ENCODE results near the gene PALLD.

PALLD gene

DNA sequence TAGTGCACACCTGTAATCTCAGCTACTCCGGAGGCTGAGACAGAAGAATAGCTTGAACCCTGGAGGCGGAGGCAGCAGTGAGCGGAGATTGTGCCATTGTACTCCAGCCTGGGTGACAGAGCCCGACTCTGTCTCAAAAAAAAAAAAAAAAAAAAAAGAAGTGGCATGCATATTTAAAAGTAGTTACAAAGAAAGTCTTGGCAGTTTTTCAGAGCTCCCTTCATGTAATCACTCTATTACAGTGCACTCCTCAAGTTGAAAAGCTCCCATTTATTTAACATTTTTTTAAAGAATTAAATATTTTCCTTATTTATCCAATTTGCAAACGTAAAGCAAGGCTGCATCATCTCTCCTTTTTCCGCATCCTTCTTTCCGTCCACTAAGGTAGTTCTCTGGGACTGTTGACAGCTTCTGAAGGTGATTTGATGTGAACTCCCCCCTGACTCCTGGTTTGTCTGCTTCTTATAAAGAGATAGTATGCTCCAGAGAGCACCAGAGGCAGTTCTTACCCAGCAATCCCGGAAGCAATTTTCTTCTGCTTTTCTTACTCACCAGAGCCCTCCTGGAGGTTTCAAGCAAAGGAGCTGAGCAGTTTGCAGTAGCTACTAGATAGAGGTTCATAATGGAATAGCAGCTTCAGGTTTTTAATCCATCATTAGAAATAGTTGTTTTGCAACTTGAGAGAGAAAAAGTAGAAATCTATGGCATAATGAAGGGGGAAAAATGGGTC lies 151.0 kb downstream of the PALLD start:
- no peak for DNase-seq (ENCODE audit: low spot score)

DNA sequence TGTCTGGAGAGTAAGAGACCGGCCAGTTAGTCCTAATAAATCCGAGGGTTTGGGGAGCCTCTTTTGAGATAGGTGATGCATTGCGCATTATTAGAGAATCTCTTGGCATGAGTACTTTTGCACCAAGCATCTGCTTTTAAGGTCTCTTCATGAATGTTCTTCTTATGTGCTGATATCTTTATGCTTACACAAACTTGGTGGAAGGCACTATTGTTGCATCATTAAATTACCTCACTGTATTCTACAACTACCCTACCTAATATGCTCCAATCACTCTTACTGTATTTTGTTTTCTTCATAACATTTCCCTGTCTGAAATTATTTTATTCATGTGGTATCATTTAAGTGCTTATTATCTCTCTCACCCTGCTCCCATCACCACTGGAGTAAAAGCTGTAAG lies 151.6 kb downstream of the PALLD start:
- DNase-seq (ENCODE audit: low spot score), result no peak

DNA sequence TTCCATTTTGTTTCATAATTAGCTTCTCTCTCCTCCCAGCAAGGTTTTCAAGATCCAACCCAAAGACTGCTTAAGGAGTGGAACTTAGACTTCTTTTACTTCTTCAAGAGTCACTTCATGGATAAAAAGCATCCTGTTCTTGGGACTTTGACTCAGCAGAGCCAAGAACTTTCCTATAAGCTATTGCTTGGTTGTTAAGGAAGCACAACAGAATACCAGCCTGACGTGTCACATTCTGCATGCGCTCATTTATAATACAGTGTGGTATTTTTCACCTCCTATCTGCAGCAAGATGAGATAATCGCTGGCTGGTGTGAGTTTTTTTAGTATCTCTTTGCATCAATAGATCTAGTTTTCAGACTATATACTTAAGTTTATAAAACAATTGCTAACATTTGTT lies 152.1 kb downstream of the PALLD start:
- no peak for DNase-seq (ENCODE audit: low spot score)

DNA sequence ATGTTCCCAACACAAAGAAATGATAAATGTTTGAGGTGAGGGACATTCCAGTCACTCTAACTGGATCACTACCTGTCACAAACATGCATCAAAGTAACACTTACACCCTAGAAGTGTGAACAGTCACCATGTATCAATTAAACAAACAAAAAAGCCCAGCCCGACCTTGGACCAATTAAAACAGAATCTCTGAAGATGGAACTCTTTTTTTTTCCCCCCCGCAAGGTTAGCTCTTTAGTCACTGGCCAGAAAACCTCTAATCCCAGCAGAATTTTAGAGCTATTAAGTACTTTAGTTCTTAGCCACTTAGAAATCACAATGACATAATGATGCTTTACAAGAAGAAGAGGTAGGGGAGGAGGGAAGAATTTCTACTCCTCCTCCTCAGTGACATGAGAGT lies 154.5 kb downstream of the PALLD start:
- DNase-seq (ENCODE audit: low spot score), result no peak

DNA sequence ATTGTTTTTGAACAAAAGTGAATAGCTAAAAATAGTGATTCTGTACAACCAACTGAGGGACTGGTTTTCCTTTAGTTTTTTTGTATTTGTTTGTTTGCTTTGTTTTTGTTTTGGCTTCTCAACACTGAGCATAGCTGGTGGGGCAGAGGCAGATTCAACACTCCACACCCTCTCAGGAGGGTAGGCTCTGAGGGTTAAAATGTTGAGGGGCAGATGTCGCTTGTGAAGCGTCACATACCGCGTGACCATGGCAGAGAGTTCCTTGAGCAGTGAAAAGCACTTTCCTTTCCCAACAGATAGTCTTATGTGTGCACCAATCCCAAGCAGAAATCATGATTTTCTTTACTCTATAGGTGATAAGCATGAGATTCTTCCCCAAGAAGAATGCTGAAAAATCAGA lies 155.0 kb downstream of the PALLD start:
- DNase-seq (ENCODE audit: low spot score), result no peak

DNA sequence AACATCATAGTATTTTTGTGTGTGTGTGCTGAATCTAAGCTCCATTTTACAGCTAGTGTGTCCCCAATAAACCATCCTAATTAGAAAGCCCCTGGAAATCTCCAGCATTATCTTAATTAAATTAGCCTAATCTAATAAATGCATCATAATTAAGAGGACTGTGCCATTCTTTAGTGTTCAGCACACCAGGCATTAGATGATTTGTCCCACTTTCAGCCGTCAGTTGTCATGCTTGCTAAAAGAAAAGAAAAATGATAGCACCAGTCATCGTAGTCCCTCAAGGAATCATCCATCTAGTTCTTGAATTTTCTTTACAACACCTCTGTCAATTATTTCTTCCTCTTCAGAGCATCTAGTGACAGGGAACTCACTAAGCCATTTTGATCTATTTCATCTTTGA lies 155.9 kb downstream of the PALLD start:
- DNase-seq (ENCODE audit: low spot score), result no peak

DNA sequence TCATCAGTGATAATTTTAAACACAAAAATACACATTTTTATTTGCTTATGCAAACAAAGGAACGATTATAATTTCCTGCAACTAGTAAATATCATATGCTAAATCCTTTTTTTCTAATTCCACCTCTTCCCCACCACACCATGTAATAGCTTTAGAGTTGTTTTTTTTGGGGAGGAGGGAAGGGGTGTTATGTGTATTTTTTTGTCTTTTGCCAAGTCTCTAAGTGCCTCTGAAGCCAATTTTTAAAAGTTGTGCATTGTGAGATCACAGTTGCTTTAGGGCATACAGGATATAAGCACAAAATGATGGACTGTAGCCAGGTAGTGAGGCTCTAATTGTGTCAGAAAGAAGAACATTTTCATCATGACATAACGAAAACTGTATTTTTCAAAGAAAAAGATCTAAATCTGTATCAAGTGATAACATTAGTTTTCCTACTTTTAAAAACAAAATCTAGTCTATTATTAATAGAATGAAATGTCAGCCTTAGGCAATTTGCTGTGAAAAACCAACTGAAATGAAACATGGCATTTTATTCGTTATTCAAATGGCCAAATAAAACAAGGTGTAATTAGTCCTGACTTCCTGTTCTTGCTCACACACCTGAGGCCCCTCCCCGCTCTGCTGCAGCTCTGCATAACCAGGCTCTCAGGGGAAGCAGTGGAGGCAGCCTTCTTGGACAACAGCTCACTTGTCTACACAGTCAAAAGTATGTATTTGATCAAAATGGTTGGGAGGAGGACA lies 157.4 kb downstream of the PALLD start:
- DNase-seq (ENCODE audit: low spot score), result no peak

DNA sequence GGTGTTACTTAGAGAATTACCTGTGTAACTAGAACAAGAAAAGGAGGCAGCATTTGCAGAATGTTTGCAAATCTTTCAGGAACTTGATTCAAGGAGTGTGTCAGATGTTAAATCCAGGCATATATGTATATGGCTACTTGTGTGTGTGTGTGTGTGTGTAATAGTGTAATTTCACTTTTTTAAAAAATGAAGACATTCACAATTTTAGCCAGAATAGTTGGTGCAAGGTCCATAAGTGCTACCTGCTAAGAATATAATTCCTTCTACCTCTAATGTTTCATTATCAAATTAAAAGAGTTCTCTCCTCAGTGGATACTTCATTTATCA lies 158.0 kb downstream of the PALLD start:
- DNase-seq (ENCODE audit: low spot score), result no peak

DNA sequence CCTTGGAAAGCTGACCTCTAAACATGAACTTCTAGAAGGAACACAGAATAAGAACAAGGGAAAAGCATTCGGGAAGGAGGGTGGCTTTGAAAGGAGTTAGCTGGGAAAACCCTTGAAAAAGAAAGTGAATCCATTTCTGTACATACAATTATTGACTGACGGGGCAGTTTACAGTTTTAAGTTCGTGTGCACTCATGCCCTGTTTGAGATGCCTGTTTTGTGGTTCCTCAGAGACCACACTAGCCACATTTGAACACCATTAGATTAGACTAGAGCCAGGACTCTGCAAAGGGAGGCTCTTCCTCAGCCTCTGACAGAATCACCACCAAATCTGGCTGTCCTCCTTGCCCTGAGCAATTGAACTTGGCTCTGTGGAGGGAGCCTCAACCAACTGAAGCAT lies 158.3 kb downstream of the PALLD start:
- DNase-seq (ENCODE audit: low spot score), result no peak

DNA sequence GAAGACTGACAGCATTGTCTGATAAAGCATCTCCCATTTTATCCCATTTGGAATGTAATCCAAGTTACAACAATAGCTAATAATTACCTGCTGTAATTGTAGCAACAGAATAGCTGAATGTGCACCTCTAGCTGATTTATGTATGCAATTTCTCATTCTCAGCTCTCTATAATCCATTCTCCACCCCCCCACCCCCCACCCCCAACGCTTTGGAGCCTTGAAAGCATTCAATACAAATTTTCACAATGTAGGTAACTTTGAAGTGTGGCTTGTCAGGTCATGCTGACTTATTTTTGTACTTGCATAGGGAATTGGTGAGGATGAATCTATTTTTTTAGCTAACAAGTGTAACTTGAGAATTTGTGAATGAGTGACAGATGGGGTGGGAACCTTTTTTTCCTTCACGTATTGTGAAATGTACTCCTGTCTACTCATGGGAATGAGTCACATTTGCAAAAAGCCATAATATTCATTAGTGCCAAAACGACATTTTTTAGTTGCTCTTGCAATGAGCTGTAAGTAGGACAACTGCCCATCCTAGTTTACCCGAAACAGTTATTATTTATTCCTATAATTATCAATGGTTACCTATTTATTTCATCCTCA lies 159.3 kb downstream of the PALLD start:
- DNase-seq (ENCODE audit: low spot score), result no peak

DNA sequence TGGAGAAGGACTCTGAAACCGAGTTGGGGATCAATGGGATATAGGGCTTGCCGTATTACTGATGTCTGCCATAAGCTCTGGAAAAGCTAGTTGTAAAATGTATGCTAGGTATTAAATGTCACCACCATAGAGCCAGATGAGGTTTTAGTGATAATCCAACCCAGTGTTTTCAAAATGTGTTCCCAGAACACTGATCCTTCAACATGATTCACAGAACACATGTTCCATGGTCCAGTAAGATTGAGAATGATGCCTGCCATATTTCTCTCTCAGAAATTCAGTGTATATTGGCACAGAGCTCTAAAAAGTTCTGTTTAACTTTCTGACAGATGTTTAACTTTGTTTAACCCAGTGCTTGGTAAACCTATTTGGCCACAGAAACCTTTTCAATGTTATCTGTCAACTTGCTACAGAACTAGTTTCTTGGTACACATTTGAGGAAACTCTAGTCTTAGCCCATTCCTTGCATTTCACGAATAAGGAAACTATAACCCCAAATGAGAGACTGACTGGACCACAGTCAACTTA lies 160.2 kb downstream of the PALLD start:
- DNase-seq (ENCODE audit: low spot score), result no peak

DNA sequence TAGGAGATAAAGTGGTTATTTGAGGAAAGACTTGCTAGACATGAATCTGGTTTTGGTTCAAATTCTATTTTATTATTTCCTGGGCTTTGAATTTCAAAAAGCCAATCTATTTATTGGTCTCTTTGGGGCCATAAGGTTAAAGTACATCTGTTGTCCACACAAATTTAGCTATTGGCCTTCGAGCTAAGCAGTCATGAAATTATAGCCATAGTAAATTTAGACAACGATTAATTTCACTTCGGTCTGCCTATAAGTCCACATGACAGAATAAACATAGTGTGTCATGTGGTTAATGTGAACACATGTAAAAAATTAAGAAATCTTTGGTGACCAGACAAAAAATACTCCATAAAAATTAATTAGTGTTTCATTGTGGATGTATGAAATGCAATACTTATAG lies 161.9 kb downstream of the PALLD start:
- DNase-seq (ENCODE audit: low spot score), result no peak

DNA sequence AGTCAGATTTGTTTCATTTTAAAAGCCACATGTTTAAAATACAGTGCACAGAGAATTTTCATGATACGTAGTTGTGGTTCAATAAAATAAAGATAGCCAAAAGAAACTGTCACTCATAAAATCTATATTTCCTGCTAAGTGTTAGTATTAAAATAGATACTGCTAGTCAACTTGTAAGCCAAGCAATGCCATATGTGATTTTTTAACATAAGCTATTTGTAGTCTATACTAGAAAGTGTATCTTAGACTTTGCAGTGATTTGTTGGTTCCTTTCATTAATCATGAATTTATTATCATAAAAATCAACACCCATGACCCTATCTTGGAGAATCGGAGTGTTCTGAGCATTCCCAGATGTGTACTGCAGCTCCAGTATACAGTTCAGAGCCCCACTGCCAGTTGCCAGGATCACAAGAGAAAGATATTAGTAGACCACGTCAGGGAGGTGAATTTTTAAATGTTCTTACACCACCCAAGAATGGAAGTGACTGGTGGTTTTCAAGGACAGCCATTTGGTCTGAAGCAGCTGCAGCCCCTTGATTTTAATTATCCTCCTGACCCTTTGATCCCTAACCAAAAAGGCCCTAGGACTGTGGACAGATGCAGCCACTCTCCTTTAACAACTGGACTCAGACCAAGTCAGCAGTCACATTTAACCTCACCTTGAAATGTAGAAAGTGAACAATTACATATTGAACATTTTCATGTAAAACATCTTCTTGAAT lies 163.1 kb downstream of the PALLD start:
- no peak for DNase-seq (ENCODE audit: low spot score)

DNA sequence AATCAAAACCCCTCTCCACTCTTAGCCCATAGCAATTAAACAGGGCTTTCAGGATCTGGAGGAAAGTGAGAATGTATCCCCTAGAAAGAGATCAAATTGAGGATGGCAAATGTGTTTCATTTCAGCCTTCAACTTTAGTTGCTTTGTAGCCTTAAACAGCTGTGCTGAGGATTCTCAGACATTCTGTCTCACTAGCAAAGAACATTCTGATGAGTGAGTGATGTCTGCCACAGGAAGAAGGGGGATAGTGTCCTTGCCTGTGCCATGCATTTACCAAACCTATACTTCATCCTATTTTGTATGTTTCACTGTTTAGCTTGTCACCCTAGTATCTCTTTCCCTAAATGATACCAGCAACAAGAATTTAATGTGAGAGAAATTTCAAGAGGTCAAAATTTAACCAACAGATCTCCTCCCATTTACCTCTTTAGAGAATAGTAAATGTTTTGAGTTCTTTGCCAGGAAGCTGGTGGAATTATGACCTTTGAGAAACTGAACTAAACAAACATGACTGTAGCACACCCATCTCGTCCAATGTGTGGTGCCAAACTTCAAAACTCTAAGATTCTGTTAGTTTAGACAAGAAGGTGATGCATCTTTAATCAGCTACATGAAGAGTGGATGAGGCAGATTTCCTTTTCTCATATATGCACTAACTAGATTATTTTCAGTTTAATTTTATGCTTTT lies 165.6 kb downstream of the PALLD start:
- no peak for DNase-seq (ENCODE audit: low spot score)

DNA sequence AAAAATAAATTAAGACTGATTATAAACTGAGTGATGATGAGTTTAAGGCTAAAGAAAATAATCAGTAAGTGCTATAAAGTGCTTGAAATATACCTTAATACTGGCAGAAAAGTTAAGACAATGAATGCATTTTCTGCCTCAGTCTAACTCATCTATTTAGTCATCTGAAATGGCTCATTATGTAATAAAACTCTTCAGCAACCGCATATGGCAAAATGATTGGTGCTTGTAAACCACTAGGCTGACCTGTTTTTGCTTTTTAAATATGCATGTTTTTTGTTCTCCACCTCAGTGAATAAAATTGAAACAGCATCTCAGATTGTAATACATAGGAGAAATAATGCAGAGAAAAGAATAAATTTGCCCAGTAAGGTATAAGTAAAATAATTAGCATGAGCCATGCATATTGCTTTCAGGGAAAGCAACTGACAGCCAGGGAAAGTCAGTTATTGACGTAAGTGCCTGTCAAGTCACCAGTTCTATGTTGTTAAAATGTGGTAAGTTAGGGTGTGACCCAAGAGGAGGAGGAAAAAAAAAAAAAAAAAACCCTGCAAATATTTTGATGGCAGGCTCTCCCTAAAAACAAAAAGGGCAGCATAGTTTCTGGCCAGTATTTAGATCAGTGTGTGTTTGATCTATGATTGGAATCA lies 167.5 kb downstream of the PALLD start:
- no peak for DNase-seq (ENCODE audit: low spot score)

DNA sequence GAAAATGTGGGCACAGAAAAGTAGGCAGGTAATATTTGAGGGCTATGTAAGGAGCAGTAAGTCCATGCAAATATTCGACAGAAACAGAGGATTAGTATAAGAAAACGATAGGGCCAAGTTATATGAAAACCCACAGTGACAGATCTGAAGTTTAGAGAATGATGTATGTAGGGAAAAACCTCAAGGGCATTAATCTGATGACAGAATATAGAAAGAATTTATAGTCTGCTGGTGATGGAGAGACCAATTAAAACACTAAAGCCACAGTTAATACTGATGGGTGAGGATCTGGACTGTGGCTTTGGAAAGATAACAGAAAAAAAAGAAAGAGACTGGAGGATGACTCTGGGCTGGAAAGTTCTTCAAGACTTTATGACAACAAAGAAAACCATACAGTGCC lies 169.7 kb downstream of the PALLD start:
- DNase-seq (ENCODE audit: low spot score), result no peak

DNA sequence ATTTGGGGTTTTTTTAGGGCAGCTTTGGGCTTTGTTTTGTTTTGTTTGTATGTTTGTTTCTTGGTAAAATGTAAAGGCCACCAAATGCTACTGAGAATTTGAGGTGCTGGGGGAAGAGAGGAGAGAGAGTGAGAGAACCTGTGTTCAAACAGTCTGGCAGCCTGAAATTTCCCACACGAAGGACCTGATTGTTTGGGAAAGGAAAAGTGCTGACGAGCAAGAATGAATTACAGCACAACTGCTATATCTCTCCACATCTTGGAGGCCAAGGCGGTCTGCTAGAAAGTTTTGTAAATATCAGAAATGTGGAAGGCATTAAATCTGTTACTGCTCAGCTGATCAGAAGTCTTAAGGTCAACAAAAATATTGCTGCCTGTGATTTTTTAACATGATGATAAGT lies 170.5 kb downstream of the PALLD start:
- DNase-seq (ENCODE audit: low spot score), result no peak

DNA sequence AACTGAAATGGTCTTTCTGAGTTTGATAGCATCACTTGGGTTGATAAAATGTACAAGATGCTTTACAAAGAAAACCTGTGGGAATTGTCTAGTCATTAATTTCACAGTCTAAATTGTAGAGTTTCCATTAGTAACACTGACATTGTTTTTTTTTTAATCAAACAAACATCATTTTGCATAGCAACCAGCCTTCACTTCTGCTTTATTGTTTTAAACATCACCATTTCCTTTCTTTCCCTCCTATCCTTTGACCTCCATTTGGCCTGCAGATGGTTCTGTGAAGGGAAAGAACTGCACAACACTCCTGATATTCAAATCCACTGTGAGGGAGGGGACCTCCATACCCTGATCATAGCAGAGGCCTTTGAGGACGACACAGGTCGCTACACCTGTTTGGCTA lies 171.1 kb downstream of the PALLD start:
- DNase-seq (ENCODE audit: low spot score), result no peak

DNA sequence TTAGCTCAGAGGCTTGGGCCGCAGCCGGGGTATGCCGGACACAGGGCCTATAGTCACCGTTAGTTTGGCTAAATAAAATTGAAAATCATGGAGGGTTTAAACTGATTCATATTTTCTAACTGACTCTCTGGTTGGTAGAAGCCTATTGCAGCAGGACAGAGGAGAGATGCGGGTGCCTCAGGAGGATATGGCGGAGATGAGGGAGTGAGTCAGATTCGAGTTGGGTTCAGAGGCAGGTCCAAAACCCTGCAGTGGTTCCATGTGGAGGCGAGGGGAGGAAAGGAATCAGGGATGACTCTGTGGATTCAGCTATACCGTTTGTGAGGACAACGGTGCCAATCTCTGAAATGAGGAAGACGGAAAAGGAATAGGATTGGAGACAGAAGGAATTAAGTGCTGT lies 176.6 kb downstream of the PALLD start:
- DNase-seq (ENCODE audit: low spot score), result no peak

DNA sequence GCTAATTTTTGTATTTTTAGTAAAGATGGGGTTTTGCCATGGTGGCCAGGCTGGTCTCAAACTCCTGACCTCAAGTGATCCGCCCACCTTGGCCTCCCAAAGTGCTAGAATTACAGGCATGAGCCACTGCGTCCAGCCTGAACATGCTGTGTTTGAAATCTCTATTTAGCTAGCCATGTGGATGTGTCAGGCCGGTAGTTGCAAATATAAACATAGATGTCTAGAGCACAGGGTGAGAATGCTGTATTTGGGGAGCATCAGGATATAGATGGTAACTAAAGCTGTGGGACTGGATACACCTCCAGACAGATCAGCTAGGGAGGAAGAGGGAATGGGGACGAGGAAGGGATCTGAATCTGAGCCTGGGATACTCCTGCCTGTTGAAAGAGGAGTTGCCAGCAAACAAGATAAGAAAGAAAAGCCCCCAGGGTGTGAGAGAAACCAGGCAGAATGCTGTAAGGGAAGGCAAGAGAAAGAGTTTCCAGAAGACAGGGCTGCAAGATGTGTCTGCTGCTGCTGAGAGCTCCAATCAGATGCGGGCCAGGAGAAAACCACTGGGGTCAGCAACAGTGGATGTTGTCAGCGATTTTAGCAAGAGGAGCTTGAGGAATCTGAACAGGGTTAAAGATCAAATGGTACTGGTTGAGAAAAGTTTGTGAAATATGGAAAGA lies 177.4 kb downstream of the PALLD start:
- DNase-seq (ENCODE audit: low spot score), result no peak

DNA sequence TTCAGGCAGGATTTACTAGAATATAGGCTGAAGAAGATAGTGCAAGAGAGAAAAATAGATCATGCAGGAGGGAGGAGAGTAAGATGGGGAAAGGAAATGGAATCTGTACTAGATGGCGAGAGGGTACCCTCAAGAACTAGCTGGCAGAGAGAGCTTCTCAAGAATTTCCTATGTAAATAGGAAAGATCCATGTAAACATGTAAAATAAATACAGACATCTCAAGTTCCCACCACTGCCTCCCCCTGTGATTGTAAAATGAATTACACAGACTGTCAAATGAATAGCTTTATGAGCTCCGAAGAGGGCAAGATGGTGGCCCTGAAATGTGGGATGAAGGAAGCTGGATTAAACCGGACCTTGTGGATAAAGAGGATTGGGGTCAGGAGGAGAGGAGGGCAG lies 178.0 kb downstream of the PALLD start:
- no peak for DNase-seq (ENCODE audit: low spot score)
